PC-3 (cell line): Measurements from ENCODE around the gene POMT1. TPM values are rescaled to one million over a fixed set of nuclear protein-coding genes. Genes with fewer than 3 reads are reported as not detected.
"Not testable (repeated sequence)": the region's sequence is repeated elsewhere in the genome, so short reads cannot be mapped to it uniquely, and the experiment has no call there.

Source experiments
- ATAC-seq: fragments of 200-7000 bp; cut with Tn5 transposase; 2 replicates; pipeline ENCODE4 v1.9.1; 2020; ENCODE audit warnings: mild to moderate bottlenecking, moderate library complexity
- BruUV-seq: library from RNA; stranded (reverse); fragments of 400-500 nt; replicated peaks from 2 replicates; lab custom pipeline; 2021; lab: Mats Ljungman, UMichigan
- CTCF ChIA-PET: fragments of 300-600 bp; sonication (Branson Sonifier 250); formaldehyde crosslinking; loops from one replicate; lab custom pipeline; 2022; ENCODE audit warnings: antibody characterized with exemption; lab: Charles Lee
- POLR2A ChIA-PET: fragments of 300-600 bp; sonication (Branson Sonifier 250); formaldehyde crosslinking; loops from one replicate; lab custom pipeline; 2022; ENCODE audit warnings: antibody characterized with exemption; ENCODE audit not compliant: unreplicated experiment; lab: Charles Lee
- DNase-seq: peaks from one replicate; pipeline ENCODE4 v3.0.0-alpha.2; 2015
- H2AFZ ChIP-seq: fragments of 300-600 bp; sonication (generic); 2 replicates; pipeline ENCODE4 v1.6.0; 2016; ENCODE audit warnings: antibody characterized with exemption, low read length
- H3F3A ChIP-seq: fragments of 300-600 bp; sonication (generic); one replicate; pipeline ENCODE4 v1.6.0; 2017; ENCODE audit warnings: antibody characterized with exemption, low read length, control low read depth, mild to moderate bottlenecking; ENCODE audit not compliant: unreplicated experiment
- H3K27ac ChIP-seq: fragments of 300-600 bp; sonication (generic); 2 replicates; pipeline ENCODE4 v1.5.1; 2016; ENCODE audit warnings: mild to moderate bottlenecking, low read length
- H3K27me3 ChIP-seq: fragments of 300-600 bp; sonication (generic); 2 replicates; pipeline ENCODE4 v1.6.1; 2016; ENCODE audit warnings: low read length, mixed read lengths
- H3K36me3 ChIP-seq: fragments of 300-600 bp; sonication (generic); 2 replicates; pipeline ENCODE4 v1.6.1; 2016; ENCODE audit warnings: low read depth, mixed run types, low read length, mixed read lengths
- H3K4me1 ChIP-seq: fragments of 300-600 bp; sonication (generic); 2 replicates; pipeline ENCODE4 v1.5.1; 2016; ENCODE audit warnings: low read length; ENCODE audit not compliant: insufficient read depth
- H3K4me2 ChIP-seq: fragments of 300-600 bp; sonication (generic); 2 replicates; pipeline ENCODE4 v1.6.0; 2016; ENCODE audit warnings: low read length
- H3K4me3 ChIP-seq: fragments of 300-600 bp; sonication (generic); 2 replicates; pipeline ENCODE4 v1.5.1; 2016; ENCODE audit warnings: mild to moderate bottlenecking, low read length, mixed read lengths
- H3K79me2 ChIP-seq: fragments of 300-600 bp; sonication (generic); 2 replicates; pipeline ENCODE4 v1.6.1; 2017; ENCODE audit warnings: low read length, mixed read lengths
- H3K9ac ChIP-seq: fragments of 300-600 bp; sonication (generic); 2 replicates; pipeline ENCODE4 v1.6.0; 2016; ENCODE audit warnings: mild to moderate bottlenecking, low read length
- H3K9me2 ChIP-seq: fragments of 300-600 bp; sonication (generic); replicated peaks from 2 replicates; pipeline ENCODE4 v1.6.1; 2016; ENCODE audit warnings: mixed run types, low read length, mixed read lengths
- H3K9me3 ChIP-seq: fragments of 300-600 bp; sonication (generic); 2 replicates; pipeline ENCODE4 v1.6.1; 2016; ENCODE audit warnings: low read length, mixed read lengths
- H4K20me1 ChIP-seq: fragments of 300-600 bp; sonication (generic); 2 replicates; pipeline ENCODE4 v1.6.1; 2016; ENCODE audit warnings: low read length, mixed read lengths
- CTCF ChIP-seq: fragments of 300-600 bp; sonication (generic); conservative IDR thresholded peaks from 2 replicates; pipeline ENCODE4 v1.5.1; 2017; ENCODE audit warnings: antibody characterized with exemption, low read depth, mild to moderate bottlenecking, low read length
- EZH2 ChIP-seq: fragments of 300-600 bp; sonication (generic); IDR thresholded peaks from one replicate; pipeline ENCODE4 v1.6.1; 2017; ENCODE audit warnings: antibody characterized with exemption, mild to moderate bottlenecking, low read length; ENCODE audit not compliant: unreplicated experiment
- EZH2phosphoT487 ChIP-seq: fragments of 300-600 bp; sonication (generic); IDR thresholded peaks from 2 replicates; pipeline ENCODE4 v1.6.1; 2018; ENCODE audit warnings: mild to moderate bottlenecking, antibody characterized with exemption, low read length, borderline replicate concordance
- intact Hi-C: fragments of 100-400 bp; cut with micrococcal nuclease; formaldehyde crosslinking; loops from 2 replicates; pipeline ENCODE4 v1.9.0; 2023
- total RNA-seq: library from RNA; depleted of rRNA; stranded (reverse); fragments of >200 nt; gene quantifications from 2 replicates; pipeline ENCODE4 v1.2.3, GENCODE V29; 2014

The POMT1 gene
- total RNA-seq, 1 experiment from 2014 or later = 24.1 TPM

- DNase-seq (no peak), ATAC-seq (no peak)
- no peaks in the 10 kb centered on the region for H3F3A ChIP-seq
- H3K4me2 ChIP-seq = no peak overlapping the region
- CTCF ChIA-PET = no interaction called here
- TF ChIP-seq EZH2phosphoT487 (no peak), EZH2 (no peak), CTCF (no peak)
- H3K27me3 ChIP-seq = no peaks in the 10 kb centered on the region
- no peaks in the 10 kb centered on the region for H4K20me1 ChIP-seq
- no peaks in the 10 kb centered on the region for H3K4me1 ChIP-seq
- no peak overlapping the region for H3K4me3 ChIP-seq
- no peaks in the 10 kb centered on the region for H3K79me2 ChIP-seq
- H3K27ac ChIP-seq = no peak overlapping the region
- no peak overlapping the region for H2AFZ ChIP-seq
- no peaks in the 10 kb centered on the region for H3K9me3 ChIP-seq
- BruUV-seq = no TSS peak
- H3K36me3 ChIP-seq = peaks cover 31% of the 10 kb centered on the region
- no peak overlapping the region for H3K9ac ChIP-seq
- POLR2A ChIA-PET = no interaction called here
- intact Hi-C loops = no loop called here
- H3K9me2 ChIP-seq = no peaks in the 10 kb centered on the region
Observed at GRCh38 chr9:131470581-131470991, 32.1 kb upstream of the POMT1 start.

- CTCF ChIA-PET = interaction anchor here (0.6 kb wide), 1 partner anchor 28 kb away, joined by 3 read pairs; no protein-coding TSS in a partner anchor
- H3K9ac ChIP-seq, BruUV-seq, POLR2A ChIA-PET, H3K79me2 ChIP-seq, ATAC-seq, DNase-seq, H3K9me2 ChIP-seq, H2AFZ ChIP-seq, H3K4me2 ChIP-seq, intact Hi-C loops, H3K27ac ChIP-seq, H3K4me3 ChIP-seq, H3K4me1 ChIP-seq, H4K20me1 ChIP-seq, H3K9me3 ChIP-seq, H3K27me3 ChIP-seq, H3F3A ChIP-seq: not testable (repeated sequence)
- peaks cover 28% of the 10 kb centered on the region for H3K36me3 ChIP-seq
Observed at GRCh38 chr9:131472085-131472484, 30.6 kb upstream of the POMT1 start.

- TF ChIP-seq CTCF = no peak
- no peak for TF ChIP-seq EZH2phosphoT487
- no peak for TF ChIP-seq EZH2
- ChIA-PET CTCF (no interaction called here), POLR2A (no interaction called here)
- Histone ChIP-seq H3K4me2 (no peak overlapping the region), H3K4me3 (no peak overlapping the region), H3K9me2 (no peaks in the 10 kb centered on the region), H3K36me3 (peaks cover 19% of the 10 kb centered on the region), H3K79me2 (no peaks in the 10 kb centered on the region), H3K9ac (no peak overlapping the region), H3K9me3 (no peaks in the 10 kb centered on the region), H3F3A (no peaks in the 10 kb centered on the region), H2AFZ (no peak overlapping the region), H3K27me3 (no peaks in the 10 kb centered on the region), H3K4me1 (no peaks in the 10 kb centered on the region), H4K20me1 (no peaks in the 10 kb centered on the region), H3K27ac (no peak overlapping the region)
- intact Hi-C loops = no loop called here
- BruUV-seq = no TSS peak
- ATAC-seq = no peak
- no peak for DNase-seq
Observed at GRCh38 chr9:131473198-131473885, 29.4 kb upstream of the POMT1 start.
